Stimulated activated naive B cell treated with anti-CD40 and anti-IgM and Interleukin-4, amounts not matched to agents 10 μg/mL and 1 μg/mL and 100 μg/mL, for 72 hours (primary cell): Measurements from ENCODE around the gene ANXA8.
"Not testable (repeated sequence)": the region's sequence is repeated elsewhere in the genome, so short reads cannot be mapped to it uniquely, and the experiment has no call there.

Experiments used
- ATAC-seq, 2 donors: fragments of 150-1000 bp; cut with Tn5 transposase; replicated peaks; 2 replicates each; pipeline ENCODE4 v1.10.0; 2021; ENCODE audit warnings: moderate library complexity in 1 of 2
- DNase-seq: peaks from one replicate; pipeline ENCODE4 v3.0.0; 2021
- H3K27ac Mint-ChIP-seq: one replicate; pipeline ENCODE4 v1.8.0; 2022; ENCODE audit warnings: mild to moderate bottlenecking, mixed read lengths
- H3K27me3 Mint-ChIP-seq, 2 donors: one replicate each; pipeline ENCODE4 v1.8.0; 2022; ENCODE audit warnings: mixed read lengths in 2 of 2
- H3K36me3 Mint-ChIP-seq, 2 donors: one replicate each; pipeline ENCODE4 v1.8.0; 2022; ENCODE audit warnings: mixed read lengths in 2 of 2, mild to moderate bottlenecking in 1 of 2
- H3K4me1 Mint-ChIP-seq, 2 donors: one replicate each; pipeline ENCODE4 v1.8.0; 2022; ENCODE audit warnings: mixed read lengths in 2 of 2, mild to moderate bottlenecking in 1 of 2
- H3K4me3 Mint-ChIP-seq, 2 donors: one replicate each; pipeline ENCODE4 v1.8.0; 2022; ENCODE audit warnings: mild to moderate bottlenecking in 2 of 2, mixed read lengths in 2 of 2, moderate library complexity in 1 of 2
- H3K9me3 Mint-ChIP-seq, 2 donors: one replicate each; pipeline ENCODE4 v1.8.0; 2022; ENCODE audit warnings: mixed read lengths in 2 of 2, mild to moderate bottlenecking in 1 of 2

ANXA8 gene

GRCh38 chr10:47472647-47473046 lies 11.3 kb downstream of the ANXA8 start:
- not testable (repeated sequence) for H3K4me1 Mint-ChIP-seq, H3K36me3 Mint-ChIP-seq, H3K27ac Mint-ChIP-seq, H3K4me3 Mint-ChIP-seq, H3K27me3 Mint-ChIP-seq, H3K9me3 Mint-ChIP-seq, DNase-seq
- ATAC-seq, result peak in 1 of 2 donors; percentile 67

- not testable (repeated sequence) for ATAC-seq, H3K4me3 Mint-ChIP-seq, H3K36me3 Mint-ChIP-seq, DNase-seq, H3K27ac Mint-ChIP-seq, H3K27me3 Mint-ChIP-seq, H3K4me1 Mint-ChIP-seq, H3K9me3 Mint-ChIP-seq
These were observed 11.8 kb downstream of the ANXA8 start for GRCh38 chr10:47472072-47472471.

DNA sequence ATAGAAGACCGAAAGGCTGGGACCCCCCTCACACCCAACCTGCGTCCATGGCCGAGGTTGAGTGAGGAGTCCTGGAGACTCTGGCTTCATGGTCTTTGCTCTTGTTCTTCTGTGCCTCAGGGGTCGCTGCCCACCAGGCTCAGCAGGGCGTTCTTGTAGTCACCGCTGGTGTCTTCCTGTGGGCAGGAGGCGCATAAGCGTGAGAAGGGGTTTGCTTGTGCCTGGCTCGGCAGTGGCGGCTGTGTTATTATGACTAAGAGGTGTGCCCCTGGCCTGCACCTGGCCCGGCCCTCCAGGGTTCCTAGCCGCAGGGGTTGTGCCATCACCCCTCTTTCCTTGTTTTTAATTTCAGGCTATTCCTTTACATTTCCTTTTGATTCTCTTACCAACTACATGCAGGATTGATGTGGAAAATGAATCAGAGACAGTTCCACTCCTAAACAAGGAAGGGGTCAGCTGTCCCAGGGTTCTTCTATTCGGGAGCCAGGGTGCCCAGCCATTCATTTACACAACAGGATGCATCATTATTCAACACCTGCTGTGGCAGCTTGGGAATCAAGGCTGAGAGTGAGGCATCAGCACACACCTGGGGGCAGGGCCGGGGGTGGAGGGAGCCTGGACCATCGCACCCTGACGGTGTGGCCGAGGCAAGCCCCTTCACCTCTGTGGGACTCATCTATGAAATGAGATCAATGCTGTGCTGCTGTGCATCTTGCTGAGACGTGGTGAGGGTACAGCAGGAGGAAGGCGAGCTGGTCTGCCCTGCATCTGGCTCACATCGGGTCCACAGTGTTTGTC lies 15.0 kb downstream of the ANXA8 start:
- H3K9me3 Mint-ChIP-seq, H3K36me3 Mint-ChIP-seq, ATAC-seq, DNase-seq, H3K27ac Mint-ChIP-seq, H3K27me3 Mint-ChIP-seq, H3K4me3 Mint-ChIP-seq, H3K4me1 Mint-ChIP-seq: not testable (repeated sequence)

DNA sequence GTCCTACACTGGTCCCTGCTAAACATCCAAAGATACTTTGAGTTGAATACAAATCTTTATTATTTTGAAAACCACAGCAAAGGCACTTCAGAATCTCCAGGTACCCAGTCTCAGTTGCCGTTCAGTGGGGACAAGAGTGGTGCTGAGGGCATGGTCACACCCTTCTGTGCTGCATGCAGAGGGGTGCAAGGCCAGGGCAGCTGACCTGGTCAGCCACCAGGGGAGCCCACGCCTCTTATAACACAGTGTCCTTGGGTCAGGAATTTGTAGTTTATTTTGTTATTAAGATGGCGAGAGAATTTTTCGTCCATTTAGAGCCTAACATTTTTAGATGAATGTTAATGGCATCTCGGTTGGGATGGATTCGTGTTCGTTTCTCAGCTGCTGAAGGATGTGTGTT lies 16.0 kb downstream of the ANXA8 start:
- not testable (repeated sequence) for DNase-seq, H3K4me1 Mint-ChIP-seq, H3K27ac Mint-ChIP-seq, H3K4me3 Mint-ChIP-seq, H3K27me3 Mint-ChIP-seq, H3K36me3 Mint-ChIP-seq, H3K9me3 Mint-ChIP-seq, ATAC-seq

DNA sequence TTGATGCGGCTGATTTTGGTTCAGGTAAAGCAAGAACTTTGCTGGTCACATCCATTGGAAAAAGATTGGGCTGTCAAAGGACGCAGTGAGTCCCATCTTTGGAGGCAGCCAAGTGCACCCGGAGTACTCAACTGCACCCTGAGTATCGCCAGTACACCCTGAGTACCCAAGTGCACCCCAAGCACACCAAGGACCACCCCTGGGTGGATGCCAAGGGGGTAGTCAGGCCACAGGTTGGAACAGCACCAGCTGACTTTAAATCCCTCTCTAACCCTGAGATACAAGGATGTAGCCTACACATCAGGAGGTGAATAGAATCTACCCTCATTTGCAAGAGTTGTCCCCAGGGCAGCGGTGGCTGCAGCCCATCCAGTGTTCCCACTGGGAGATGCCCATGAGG lies 16.5 kb downstream of the ANXA8 start:
- not testable (repeated sequence) for H3K36me3 Mint-ChIP-seq, H3K4me3 Mint-ChIP-seq, ATAC-seq, H3K27me3 Mint-ChIP-seq, H3K9me3 Mint-ChIP-seq, DNase-seq, H3K4me1 Mint-ChIP-seq, H3K27ac Mint-ChIP-seq

DNA sequence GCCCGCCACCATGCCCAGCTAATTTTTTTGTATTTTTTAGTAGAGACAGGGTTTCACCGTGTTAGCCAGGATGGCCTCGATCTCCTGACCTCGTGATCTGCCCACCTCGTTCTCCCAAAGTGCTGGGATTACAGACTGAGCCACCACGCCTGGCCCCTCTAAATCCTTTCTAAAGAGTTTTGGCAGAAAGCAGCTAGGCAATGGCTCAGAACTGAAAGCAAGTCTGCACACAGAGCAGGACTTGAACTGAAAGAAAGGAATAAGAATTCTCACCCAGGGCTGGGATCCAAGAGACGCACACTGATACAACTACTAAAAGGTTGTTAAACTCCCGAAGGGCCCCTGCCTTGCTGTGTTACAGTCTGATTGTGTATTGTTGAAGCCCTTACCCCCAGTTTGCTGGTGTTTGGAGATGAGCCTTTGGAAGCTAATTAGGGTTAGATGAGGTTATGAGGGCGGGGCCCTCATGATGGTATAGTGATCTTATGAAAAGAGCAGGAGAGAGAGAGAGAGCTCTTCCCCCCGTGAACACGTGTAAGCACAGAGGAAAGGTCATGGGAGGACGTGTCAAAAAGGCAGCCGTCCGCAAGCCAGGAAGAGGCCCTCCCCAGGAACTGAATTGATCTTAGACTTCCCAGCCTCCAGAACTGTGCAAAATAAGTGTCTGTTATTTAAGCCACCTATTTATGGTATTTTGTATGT lies 18.5 kb downstream of the ANXA8 start:
- not testable (repeated sequence) for H3K27ac Mint-ChIP-seq, H3K4me1 Mint-ChIP-seq, H3K36me3 Mint-ChIP-seq, DNase-seq, ATAC-seq, H3K27me3 Mint-ChIP-seq, H3K9me3 Mint-ChIP-seq, H3K4me3 Mint-ChIP-seq

DNA sequence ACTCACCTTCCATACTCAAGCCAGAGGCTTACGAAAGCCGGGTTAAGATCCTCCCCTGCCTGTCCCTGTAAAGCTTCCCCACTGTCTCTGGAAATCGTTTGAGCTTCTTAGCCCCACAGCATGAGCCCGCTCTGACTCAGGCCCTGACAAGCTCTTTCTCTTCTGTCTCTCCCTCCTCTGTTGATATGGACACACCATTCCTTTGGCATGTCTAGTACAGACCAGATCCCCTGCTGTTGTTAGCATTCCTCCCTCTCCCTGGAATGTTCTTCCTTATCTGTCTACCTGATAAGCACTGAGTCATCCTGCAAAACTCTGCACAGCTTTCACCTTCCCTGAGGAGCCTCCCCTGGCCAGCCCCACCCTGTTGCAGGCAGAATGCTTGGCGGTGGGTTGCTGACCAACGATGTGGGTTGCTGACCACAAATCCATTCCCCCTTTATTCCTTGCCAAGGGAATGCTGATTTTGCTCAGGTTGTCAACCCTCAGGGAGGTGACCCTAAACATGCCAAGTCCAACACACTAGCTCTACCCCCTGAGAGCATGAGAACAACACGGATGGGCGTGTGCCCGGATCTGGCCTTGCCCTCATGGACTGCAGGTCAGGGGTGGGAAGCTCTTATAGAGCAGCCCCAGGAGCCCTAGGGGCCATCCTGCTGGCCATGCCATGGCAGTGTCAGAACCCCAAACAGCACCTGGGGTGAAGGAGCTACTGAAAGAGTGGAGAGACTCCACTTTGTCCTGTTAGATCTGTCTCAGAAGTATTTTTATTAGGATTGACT lies 21.1 kb downstream of the ANXA8 start:
- not testable (repeated sequence) for DNase-seq, H3K4me3 Mint-ChIP-seq, H3K27me3 Mint-ChIP-seq, ATAC-seq, H3K4me1 Mint-ChIP-seq, H3K9me3 Mint-ChIP-seq, H3K36me3 Mint-ChIP-seq, H3K27ac Mint-ChIP-seq

DNA sequence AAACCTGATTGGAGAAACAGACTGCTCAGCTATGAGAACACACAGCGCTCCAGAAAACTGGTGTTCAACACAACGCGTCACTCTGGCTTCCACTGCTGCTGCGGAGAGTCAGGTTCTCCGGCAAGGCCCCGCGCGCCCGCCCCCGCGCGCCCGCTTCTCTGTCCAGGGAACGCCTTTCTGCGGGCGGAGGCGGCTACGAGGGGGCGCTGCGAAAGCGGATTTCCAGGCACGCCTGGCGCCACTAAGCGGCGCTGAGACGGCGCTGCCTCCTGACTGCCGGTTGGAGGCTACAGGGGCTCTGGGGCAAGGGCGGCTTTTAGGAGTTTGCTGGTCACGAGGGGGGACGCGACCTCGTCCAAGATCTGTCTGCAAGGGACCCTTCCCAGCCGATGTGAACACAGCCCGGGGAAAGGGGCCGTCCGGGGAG lies 22.6 kb downstream of the ANXA8 start:
- ATAC-seq, result peak; percentile 72 to 79
- H3K4me1 Mint-ChIP-seq, H3K27ac Mint-ChIP-seq, H3K27me3 Mint-ChIP-seq, H3K9me3 Mint-ChIP-seq, DNase-seq, H3K36me3 Mint-ChIP-seq: not testable (repeated sequence)
- H3K4me3 Mint-ChIP-seq, result peak overlapping the region; percentile 53 to 75

- no peaks in the 10 kb centered on the region for H3K9me3 Mint-ChIP-seq
- ATAC-seq, result no peak
- H3K27ac Mint-ChIP-seq, result no peak overlapping the region
- no peaks in the 10 kb centered on the region for H3K36me3 Mint-ChIP-seq
- no peak for DNase-seq
- H3K4me3 Mint-ChIP-seq, result no peak overlapping the region
- H3K27me3 Mint-ChIP-seq, result peaks cover 5 to 9% of the 10 kb centered on the region in 2 donors
- peaks cover 5 to 9% of the 10 kb centered on the region in 2 donors for H3K4me1 Mint-ChIP-seq
These were observed 25.3 kb downstream of the ANXA8 start for GRCh38 chr10:47458466-47459154.

DNA sequence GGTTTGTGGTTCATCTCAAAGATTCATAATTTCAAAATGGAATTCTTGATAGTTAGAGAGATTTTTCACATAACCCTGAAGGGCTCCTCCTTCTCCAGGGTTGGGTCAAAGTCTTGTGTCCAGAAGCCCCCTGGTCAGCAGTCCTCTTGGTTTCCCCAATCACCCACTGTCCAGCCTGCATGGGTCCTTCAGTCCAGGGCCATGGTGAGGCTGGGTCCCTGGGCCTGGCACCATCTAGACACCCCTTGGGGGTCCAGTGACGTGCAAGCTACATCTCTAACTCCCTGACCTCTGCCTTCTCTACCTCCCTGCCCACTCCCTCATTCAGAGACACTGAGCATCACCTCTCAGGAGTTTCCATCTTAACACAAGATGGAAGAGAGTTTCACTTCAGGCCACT lies 26.1 kb downstream of the ANXA8 start:
- H3K4me1 Mint-ChIP-seq, result peaks cover 8 to 9% of the 10 kb centered on the region in 2 donors
- H3K27ac Mint-ChIP-seq, result no peak overlapping the region
- H3K9me3 Mint-ChIP-seq, result no peaks in the 10 kb centered on the region
- no peak overlapping the region for H3K4me3 Mint-ChIP-seq
- H3K27me3 Mint-ChIP-seq, result peaks cover 9% of the 10 kb centered on the region in 2 donors
- DNase-seq (no peak), ATAC-seq (no peak)
- no peaks in the 10 kb centered on the region for H3K36me3 Mint-ChIP-seq

DNA sequence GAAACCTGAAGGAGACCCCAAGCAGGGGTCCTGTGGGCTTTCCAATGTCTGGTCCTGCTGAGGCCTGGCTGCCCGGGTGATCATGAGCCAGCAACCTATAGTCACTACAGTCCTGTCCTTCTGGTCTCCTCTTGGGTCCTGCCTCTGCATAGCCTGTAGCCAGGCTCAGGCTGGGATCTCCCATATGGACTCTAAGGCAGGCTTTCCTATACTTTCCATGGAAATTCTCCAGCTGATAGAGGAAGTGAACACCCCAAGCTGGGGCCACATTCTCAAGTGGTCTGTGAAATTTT lies 26.4 kb downstream of the ANXA8 start:
- DNase-seq (no peak), ATAC-seq (no peak)
- Mint-ChIP-seq H3K27ac (no peak overlapping the region), H3K4me1 (peaks cover 8 to 9% of the 10 kb centered on the region in 2 donors), H3K4me3 (no peak overlapping the region), H3K36me3 (no peaks in the 10 kb centered on the region), H3K9me3 (no peaks in the 10 kb centered on the region), H3K27me3 (peaks cover 9 to 11% of the 10 kb centered on the region in 2 donors)

DNA sequence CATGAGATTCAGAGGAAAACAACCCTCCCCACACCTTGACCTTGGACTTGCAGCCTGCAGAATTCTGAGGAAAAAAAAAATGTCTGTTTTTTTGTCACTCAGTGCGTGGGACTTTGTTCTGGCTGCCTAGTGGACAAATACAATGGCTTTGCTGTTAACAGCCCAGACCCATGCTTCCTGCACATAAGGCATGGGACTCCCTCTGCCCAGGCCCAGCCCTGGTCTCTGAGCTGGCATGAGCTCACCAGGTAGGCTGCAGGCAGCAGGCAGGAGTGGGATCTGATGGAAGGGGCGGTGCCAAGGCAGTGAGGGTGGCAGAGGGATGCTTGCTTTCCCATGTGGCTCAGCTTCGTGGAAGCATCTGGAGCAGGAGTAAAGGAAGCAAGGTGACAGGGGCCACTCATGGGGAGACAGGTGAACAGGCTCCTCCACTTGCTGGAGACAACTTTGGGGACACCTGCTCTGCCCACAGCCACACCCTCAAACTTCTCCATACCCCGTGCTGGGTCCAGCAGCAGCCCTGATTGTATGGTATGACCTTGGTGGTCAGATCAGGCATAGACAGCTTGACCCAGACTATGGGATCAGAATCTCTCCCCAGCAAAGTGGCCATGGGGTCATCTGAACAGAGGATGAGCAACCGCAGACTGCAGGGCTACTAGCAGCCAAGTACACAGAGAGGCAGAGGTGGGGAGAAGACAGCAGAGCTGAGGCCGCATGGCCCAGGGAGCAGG lies 27.0 kb downstream of the ANXA8 start:
- peaks cover 8 to 9% of the 10 kb centered on the region in 2 donors for H3K4me1 Mint-ChIP-seq
- H3K27me3 Mint-ChIP-seq, result peaks cover 9 to 15% of the 10 kb centered on the region in 2 donors
- H3K9me3 Mint-ChIP-seq, result no peaks in the 10 kb centered on the region
- H3K4me3 Mint-ChIP-seq, result no peak overlapping the region
- H3K27ac Mint-ChIP-seq, result no peak overlapping the region
- ATAC-seq (no peak), DNase-seq (no peak)
- H3K36me3 Mint-ChIP-seq, result no peaks in the 10 kb centered on the region

DNA sequence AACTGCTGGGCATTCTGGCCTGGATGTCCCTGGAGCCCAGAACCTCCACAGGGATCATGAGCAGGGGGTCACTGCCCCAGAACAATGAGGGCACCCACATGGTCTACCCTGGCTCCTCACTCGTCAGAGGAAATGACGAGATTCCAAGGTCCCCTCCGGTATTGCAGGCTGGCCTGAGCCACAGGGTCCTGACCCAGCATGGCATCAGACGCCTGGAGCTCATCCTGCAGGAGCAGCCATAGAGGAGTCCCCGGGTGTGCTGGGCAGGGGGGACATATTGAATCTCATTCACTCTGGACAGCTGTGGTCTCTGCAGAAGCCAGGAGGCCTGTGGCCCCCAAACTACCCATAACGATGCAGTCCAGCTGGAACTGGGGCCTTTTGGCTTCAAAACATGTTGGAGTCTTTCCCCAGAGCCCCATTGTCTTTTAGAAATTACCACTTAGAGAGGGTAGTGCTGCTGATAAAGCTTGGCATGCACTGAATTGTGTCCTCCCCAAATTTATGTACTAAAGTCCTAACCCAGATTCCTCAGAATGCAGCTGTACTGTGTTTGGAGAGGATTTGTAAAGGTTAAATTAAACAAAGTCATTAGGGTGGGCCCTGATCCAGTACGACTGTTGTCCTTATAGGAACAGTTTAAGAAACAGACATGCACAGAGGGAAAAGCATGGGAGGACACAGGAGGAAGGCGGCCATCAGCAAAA lies 27.7 kb downstream of the ANXA8 start:
- Mint-ChIP-seq H3K27me3 (peaks cover 9 to 10% of the 10 kb centered on the region in 2 donors), H3K9me3 (no peaks in the 10 kb centered on the region), H3K27ac (no peak overlapping the region)

More for the DNA sequence above, 27.7 kb downstream of the ANXA8 start:
- DNase-seq (no peak), ATAC-seq (no peak)
- no peak overlapping the region for H3K4me3 Mint-ChIP-seq
- H3K36me3 Mint-ChIP-seq, result no peaks in the 10 kb centered on the region
- H3K4me1 Mint-ChIP-seq, result peaks cover 4 to 8% of the 10 kb centered on the region in 2 donors
